K562 (cell line): ENCODE measurements around the gene FKRP.

Experiments
- ARHGAP35 ChIP-seq: fragments of 450-650 bp; IDR thresholded peaks from 2 replicates; pipeline ENCODE4 v1.6.1; 2018; ENCODE audit not compliant: partially characterized antibody
- CXXC5 ChIP-seq: fragments of 250-450 bp; sonication (Bioruptor Pico); IDR thresholded peaks from 2 replicates; pipeline ENCODE4 v1.8.0; 2022; ENCODE audit warnings: inconsistent platforms, mild to moderate bottlenecking, moderate library complexity
- HNRNPK ChIP-seq: fragments of 200-400 bp; formaldehyde crosslinking; IDR thresholded peaks from one replicate; pipeline ENCODE4 v1.6.1; 2018; ENCODE audit warnings: mild to moderate bottlenecking, low read depth, low read length; ENCODE audit not compliant: poor library complexity, severe bottlenecking
- HOMEZ ChIP-seq: fragments of 250-450 bp; sonication (Bioruptor Pico); IDR thresholded peaks from 2 replicates; pipeline ENCODE4 v1.4.0; 2020; ENCODE audit warnings: mild to moderate bottlenecking, moderate library complexity
- NFRKB ChIP-seq: fragments of 450-650 bp; IDR thresholded peaks from 2 replicates; pipeline ENCODE4 v1.6.1; 2016; ENCODE audit warnings: low read depth
- POLR2A ChIP-seq: fragments of 450-650 bp; conservative IDR thresholded peaks from 2 replicates; pipeline ENCODE4 v1.6.1; 2016
- POLR2AphosphoS5 ChIP-seq: IDR thresholded peaks from 2 replicates; pipeline ENCODE4 v1.6.1; 2011; ENCODE audit warnings: mild to moderate bottlenecking, low read depth, low read length, moderate library complexity; ENCODE audit not compliant: control insufficient read depth, insufficient read depth
- ZBTB49 ChIP-seq: sonication (generic); formaldehyde crosslinking; IDR thresholded peaks from 2 replicates; pipeline ENCODE4 v1.8.0; 2022; ENCODE audit warnings: missing genetic modification reagents, mild to moderate bottlenecking, borderline replicate concordance
- ZFP36 ChIP-seq: fragments of 150-350 bp; IDR thresholded peaks from 2 replicates; pipeline ENCODE4 v1.6.1; 2018; ENCODE audit warnings: low read length, low read depth; ENCODE audit not compliant: partially characterized antibody
- ZKSCAN3 ChIP-seq: fragments of 250-450 bp; sonication (Bioruptor Pico); IDR thresholded peaks from 2 replicates; pipeline ENCODE4 v1.4.0; 2020
- ZNF408 ChIP-seq: fragments of 250-450 bp; sonication (Bioruptor Pico); IDR thresholded peaks from 2 replicates; pipeline ENCODE4 v1.4.0; 2020; ENCODE audit warnings: low read depth, mild to moderate bottlenecking, moderate library complexity
- ZNF551 ChIP-seq: fragments of 250-450 bp; sonication (Bioruptor Pico); IDR thresholded peaks from 2 replicates; pipeline ENCODE4 v1.5.0; 2021; ENCODE audit warnings: mild to moderate bottlenecking, moderate library complexity
- TF ChIP-seq, protein P1 (sequence below): fragments of 250-450 bp; sonication (Bioruptor Pico); IDR thresholded peaks from 2 replicates; pipeline ENCODE4 v1.8.0; 2021; ENCODE audit warnings: borderline replicate concordance, mild to moderate bottlenecking, moderate library complexity; ENCODE audit not compliant: poor library complexity, severe bottlenecking

DNA sequence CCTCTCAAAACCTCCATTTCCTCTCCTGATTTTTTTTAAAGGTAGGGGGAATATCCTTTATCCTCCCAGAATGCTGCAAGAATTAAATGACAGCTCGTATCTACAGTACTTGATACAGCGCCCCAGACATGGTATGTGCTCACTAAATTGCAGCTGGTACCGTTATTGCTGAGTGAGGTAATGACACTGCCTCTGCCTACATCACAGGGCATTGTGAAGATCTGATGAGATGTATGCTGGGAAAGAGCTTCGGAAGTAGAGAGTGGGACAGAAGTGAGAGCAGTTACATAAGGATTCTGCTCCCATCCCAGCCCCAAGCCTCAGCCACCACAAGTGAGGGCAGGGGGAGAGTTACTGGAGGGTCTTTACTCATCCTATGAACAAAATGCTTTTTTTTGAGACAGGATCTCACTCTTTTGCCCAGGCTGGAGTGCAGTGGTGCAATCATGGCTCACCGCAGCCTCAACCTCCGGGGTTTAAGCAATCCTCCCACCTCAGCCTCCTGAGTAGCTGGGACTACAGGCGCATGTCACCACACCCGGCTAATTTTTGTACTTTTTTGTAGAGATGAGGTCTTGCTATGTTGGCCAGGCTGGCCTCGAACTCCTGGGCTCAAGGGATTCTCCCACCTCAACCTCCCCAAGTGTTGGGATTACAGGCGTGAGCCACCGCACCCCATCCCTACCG lies 1.7 kb upstream of the FKRP start:
- no peak for TF ChIP-seq CXXC5
- TF ChIP-seq, protein P1, sequence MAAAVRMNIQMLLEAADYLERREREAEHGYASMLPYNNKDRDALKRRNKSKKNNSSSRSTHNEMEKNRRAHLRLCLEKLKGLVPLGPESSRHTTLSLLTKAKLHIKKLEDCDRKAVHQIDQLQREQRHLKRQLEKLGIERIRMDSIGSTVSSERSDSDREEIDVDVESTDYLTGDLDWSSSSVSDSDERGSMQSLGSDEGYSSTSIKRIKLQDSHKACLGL (CRISPR knock-in tag), result no peak
- no peak for TF ChIP-seq POLR2A
- no peak for TF ChIP-seq HOMEZ (CRISPR knock-in tag)
- no peak for TF ChIP-seq NFRKB
- TF ChIP-seq ZNF408 (CRISPR knock-in tag), result no peak
- TF ChIP-seq ARHGAP35, result no peak
- TF ChIP-seq HNRNPK, result no peak
- no peak for TF ChIP-seq ZBTB49 (CRISPR knock-in tag)
- no peak for TF ChIP-seq POLR2AphosphoS5
- TF ChIP-seq ZNF551 (CRISPR knock-in tag), result no peak
- TF ChIP-seq ZKSCAN3, result no peak
- TF ChIP-seq ZFP36, result no peak
